SH-SY5Y (cell line): Measurements from ENCODE around the gene PYGB.

ENCODE experiments used
- GATA2 ChIP-seq: IDR thresholded peaks from 2 replicates; pipeline ENCODE4 v1.6.1; 2011; ENCODE audit warnings: mild to moderate bottlenecking, low read depth, low read length
- GATA3 ChIP-seq: IDR thresholded peaks from 2 replicates; pipeline ENCODE4 v1.6.1; 2011; ENCODE audit warnings: low read depth, mild to moderate bottlenecking, low read length, moderate library complexity

PYGB gene

DNA sequence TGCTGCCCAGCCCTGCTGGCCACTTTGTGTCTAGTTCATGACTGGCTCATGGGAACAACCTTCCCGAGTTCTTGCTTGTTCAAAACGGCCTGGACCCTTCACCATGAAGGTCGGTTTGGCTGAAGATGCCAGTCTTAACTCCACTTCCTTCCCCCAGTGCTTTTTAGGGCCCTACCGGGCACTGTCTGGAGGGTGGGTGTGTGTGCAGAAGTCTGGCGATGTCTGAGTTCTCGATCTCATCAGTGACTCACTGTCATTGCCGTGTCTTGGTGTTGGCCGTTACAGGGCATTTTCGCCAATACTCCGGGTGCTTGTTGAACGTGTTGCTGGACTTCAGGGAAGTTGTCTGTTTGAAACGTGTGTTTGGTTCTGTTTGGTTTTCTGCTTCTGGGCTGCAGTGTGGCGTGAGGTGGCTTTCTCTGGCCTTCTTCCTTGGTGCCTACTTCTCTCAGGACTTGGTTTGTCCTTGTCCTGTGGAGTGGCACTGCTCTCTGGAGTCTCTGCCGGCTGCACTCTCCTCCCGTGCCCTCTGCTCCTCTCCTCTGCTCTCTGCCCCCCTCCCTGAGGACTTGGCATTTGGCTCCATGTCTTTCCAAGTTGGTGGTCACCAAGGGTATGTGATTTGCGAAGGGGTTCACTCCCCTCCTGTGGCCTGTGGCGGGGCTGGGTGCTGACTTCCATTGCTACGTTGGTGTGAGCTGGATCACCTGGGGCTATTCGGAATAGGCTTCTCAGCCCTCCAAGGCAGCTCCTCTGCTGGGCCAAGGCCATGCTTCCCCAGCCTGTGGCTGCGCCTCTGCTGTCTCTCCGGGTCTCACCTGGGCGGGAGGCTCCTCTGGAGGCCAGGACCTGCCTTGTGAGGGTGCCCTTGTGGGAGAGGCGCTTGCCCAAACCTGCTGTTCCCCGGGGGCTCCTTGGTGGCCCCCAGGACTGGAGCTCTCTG lies 38.2 kb downstream of the PYGB start:
- no peak for TF ChIP-seq GATA2

DNA sequence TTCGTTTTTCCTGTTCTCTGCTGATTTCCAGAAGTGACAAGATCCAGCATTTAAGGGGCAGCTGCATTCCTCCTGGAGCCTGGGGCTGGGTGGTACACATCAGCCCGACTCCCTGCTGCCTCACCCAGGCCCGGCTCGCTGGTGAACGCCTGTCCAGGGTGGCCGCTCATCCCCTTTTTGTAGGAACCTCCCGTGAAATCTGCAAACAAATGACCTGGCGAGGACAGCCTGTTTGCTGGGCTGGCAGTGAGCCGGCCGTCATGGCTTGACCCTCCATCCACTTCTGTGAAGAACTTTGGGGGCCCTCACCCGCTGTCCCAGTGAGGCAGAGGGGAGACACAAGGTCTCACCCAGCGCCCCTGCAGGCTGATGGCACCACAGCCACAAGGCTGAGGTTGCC lies 39.0 kb downstream of the PYGB start:
- TF ChIP-seq GATA2 (no peak), GATA3 (no peak)

DNA sequence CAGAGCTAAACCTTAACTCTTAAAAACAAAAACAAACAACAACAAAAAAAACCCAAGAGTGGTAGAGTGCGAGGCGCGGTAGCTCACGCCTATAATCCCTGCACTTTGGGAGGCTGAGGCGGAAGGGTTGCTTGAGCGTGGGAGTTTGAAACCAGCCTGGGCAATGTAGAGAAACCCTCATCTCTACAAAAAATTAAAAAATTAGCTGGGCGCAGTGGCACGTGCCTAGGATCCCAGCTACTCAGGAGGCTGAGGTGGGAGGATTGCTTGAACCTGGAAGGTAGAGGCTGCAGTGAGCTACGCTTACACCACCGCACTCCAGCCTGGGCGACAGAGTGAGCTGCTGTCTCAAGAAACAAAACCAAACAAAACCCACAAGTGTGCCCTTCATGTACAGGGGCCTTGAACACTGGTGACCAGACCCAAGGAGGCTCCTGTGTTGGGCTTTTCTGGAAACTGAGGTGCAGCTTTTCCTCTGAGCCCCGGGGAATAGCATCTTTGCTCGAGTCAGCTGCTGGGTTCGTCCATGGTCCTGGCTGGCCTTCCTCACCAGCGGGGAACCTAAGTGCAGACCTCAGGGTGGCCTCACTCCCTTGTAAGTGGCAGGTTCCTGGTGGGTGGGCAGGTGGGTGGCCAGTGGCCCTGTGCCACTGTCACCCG lies 39.9 kb downstream of the PYGB start:
- no peak for TF ChIP-seq GATA2
- no peak for TF ChIP-seq GATA3

DNA sequence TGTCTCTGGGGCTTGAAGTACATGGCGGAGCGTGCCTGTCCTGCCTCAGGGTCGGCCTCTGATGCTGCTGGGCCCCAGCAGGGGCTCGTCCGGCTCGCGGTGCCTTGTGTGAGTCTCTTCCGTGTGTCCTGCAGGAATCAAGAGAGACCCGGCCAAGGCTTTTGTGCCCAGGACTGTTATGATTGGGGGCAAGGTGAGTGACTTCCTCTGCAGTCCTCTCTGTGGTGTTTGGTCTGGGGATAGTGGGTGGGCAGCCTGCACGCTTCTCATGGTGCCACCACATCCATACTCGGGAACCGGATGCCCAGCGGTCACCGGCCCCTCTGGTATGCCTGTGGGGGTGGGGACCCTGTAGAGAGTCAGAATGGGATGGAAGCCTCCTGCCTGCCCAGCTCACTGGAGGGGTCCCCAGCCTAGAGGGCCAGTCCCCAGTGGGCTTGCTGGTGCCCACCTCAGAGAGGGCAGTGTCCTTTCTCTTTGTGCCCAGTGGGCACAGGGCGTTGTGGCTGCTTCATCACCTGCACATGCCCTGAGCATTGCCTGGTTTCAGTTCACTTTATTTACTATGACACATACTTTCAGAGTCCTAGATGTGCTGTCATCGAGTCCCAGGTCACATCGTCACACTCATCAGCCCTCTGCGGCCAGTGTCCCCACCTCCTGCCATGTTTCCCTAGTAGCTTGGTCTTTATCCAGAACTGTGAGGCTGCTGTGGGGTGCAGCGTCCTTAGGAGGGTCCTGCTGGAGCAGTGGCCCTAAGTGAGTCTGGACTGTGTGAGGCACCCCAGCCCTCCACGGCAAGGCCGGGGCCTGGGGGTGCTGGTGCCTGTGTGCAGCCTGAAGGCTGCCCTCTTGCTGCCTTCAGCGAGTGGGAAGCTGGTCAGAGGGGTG lies 40.7 kb downstream of the PYGB start:
- TF ChIP-seq GATA2 (no peak), GATA3 (no peak)

DNA sequence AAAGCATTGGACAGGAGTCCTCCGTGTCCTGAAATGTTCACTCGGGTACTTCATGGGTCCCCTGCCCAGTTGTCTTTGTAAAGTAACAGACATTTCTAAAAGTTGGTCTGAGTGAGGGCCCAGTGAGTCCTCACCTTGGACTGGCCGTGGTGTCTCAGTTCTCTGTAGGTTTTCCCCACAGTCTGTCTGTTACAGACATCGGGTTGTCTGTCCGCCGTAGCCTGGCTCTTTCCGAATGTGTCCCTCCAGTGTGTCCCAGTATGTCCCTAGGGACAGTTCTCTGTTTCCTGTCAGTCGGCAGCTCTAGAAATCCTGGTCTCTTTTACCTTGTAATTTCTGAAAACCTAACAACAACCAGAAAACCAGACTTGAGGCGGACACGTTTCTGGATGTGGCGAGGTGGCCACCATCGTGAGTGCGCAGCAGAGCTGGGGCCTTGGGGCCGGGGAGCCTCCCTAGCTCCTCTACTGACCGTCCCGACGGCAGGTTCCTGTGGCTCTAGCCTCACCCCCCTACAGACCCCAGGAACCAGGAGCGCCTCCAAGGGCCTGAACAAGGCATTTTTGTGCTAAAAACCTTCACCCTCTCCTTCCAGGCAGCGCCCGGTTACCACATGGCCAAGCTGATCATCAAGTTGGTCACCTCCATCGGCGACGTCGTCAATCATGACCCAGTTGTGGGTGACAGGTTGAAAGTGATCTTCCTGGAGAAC lies 42.2 kb downstream of the PYGB start:
- TF ChIP-seq GATA3 (no peak), GATA2 (no peak)

DNA sequence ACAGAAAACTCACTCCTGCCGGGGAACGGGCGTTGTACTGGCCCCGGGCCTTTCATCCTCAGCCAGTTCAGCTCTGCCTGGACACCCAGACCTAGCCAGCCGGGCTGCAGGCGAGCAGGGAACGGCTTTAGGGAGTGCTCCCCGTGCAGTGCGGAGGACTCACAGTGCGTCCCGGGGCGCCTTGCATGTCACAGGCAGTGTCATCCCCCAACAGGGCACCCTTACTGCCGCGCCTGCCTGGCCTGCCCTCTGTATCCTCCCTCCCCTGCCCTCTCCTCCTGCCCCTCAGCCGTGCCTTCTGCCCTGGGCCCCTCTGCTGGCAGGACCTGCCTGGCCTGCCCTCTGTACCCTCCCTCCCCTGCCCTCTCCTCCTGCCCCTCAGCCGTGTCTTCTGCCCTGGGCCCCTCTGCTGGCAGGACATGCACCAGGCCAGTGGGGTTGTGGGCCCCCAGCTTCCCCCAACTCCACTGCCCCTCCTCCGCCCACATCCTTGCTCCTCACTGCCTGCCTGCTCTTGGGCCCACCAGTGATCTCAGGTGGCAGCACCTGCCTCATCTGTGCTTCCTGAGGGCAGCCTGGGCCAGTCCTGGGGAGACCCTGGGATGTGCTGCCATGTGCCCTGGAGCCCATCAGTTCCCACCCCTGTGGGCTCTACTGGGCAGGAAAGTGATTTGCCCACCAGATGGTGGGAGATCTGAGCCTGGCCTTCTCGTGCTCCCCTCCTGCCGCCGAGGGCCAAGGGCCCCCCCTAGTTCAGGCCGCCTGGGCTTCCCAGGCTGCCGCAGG lies 43.0 kb downstream of the PYGB start:
- TF ChIP-seq GATA3 (no peak), GATA2 (no peak)

DNA sequence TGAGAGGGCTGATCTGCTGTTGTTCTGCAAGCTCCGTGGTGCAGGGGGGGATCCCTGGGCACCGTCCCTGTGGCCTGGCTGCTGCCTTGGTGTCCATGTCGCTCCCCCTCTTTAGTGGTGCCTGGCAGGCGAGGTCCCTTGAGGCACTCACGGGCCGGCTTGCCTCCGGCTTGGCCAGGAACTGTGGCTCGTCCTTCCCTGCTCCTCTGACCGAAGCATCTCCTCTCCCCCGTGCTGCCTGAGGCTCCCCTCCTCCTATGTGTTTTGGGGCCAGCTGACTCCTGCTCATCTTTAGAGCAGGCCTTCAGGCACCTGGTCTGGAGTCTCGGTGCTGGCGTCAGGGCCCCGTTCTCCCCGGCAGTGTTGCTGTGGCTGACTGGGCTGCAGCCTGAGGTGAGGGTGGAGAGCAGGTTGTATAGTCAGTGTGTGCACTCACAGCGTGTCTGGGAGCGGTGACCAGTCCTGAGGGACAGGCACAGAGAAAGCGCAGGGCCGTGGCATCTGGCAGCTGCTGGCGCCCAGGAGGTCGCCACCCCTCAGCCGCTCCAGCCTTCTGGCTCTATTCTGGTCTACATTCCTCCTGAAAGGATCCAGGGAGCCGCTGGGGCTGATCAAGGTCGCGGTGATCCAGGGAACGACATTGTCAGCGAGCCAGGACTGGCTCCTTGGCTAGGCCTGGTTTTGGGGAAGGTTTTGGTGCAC lies 43.7 kb downstream of the PYGB start:
- TF ChIP-seq GATA2, result no peak
- no peak for TF ChIP-seq GATA3

DNA sequence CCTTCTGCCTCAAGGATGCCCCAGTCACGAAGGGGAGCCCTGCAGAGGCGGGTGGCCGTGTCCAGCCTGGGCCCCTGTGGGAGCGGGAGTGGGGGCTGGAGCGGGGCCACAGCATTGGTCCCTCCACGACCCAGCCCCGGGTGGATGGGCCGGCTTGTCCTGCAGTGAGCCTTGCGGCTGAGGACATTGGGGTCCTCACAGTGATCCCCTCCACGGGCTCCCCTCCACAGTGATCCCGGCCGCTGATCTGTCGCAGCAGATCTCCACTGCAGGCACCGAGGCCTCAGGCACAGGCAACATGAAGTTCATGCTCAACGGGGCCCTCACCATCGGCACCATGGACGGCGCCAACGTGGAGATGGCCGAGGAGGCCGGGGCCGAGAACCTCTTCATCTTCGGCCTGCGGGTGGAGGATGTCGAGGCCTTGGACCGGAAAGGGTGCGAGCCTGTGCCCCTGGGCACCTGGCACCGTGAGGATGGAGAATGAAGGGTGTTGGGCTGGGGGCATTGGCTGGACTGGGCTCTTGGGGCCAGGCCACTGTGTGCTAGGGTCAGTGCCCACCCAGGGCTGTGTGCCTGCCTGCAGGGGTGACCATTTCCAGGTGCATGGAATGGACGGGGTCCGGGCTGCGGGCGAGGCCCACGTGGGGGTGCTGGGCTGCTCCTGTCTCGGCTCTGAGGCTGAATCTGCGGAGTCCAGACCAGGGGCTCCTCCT lies 44.4 kb downstream of the PYGB start:
- no peak for TF ChIP-seq GATA3
- TF ChIP-seq GATA2, result no peak

DNA sequence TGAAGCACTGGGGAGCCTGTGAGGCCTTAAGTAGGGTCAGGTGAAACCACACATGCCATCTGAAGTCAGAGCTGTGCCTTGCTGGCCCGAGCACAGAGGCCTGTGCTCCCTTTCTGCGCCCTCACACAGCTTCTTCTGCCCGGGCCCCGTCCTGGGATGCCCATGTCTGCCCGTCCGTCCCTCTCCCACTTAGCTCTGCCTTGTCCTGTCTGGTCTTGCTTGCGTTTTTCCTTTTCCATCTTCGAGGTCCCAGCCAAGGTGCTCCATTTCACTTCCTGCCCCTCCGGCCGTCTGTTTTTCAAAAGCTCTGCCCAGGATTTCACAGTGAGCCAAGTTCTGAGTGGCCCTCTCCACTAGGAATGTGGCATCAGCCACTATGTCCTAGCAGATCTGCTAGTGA lies 45.6 kb downstream of the PYGB start:
- no peak for TF ChIP-seq GATA2
- TF ChIP-seq GATA3, result no peak

DNA sequence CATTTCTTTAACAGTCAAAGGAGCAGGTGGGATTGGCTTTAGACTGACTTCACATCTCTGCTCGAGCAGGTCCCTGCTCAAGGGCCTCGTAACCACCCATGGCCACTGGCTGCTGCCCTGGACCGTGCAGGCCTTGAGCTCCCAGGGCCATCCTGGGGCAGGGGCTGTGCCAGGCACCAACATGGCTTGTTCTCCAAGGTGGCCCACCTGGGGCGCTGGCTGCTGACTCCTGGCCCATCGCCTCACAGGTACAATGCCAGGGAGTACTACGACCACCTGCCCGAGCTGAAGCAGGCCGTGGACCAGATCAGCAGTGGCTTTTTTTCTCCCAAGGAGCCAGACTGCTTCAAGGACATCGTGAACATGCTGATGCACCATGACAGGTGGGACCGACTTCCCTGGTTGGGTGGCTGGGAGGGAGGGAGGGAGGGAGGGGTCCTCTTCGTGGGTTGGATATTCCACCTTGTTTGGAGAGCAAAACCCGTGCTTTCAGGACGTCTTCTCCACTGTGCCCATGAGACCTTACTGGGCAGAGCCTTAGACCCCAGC lies 46.1 kb downstream of the PYGB start:
- TF ChIP-seq GATA3 (no peak), GATA2 (no peak)
